HEK293T (cell line): ENCODE data around the gene NSD1.

Experiments used
- ARNT ChIP-seq: fragments of 450-650 bp; IDR thresholded peaks from 2 replicates; pipeline ENCODE4 v1.6.1; 2017; ENCODE audit warnings: mild to moderate bottlenecking
- FOXA1 ChIP-seq: fragments of 450-650 bp; IDR thresholded peaks from 2 replicates; pipeline ENCODE4 v1.6.1; 2016; ENCODE audit warnings: mild to moderate bottlenecking
- HDGF ChIP-seq: fragments of 450-650 bp; IDR thresholded peaks from 2 replicates; pipeline ENCODE4 v1.6.1; 2017; ENCODE audit warnings: antibody characterized with exemption, borderline replicate concordance
- TF ChIP-seq, protein P1 (sequence below): fragments of 450-650 bp; IDR thresholded peaks from 2 replicates; pipeline ENCODE4 v1.6.1; 2016

DNA sequence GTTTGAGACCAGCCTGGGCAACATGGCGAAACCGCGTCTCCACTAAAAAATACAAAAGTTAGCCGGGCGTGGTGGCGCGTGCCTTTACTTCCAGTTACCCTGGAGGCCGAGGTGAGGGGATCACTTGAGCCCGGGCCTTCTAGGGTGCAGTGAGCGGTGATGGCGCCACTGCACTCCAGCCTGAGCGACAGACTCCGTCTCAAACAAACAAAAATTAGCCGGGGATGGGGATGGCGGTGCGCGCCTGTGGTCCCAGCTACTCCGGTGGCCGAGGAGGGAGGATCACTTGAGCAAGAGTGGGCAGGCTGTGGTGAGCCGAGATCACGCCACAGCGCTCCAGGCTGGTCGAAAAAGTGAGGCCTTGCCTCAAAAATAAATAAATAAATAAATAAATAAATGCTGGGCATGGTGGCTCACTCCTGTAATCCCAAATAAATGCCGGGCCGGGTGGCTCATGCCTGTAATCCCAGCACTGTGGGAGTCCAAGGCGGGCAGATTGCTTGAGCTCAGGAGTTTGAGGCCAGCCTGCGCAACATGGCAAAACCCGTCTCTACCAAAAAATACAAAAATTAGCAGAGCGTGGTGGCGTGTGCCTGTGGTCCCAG lies 16.0 kb upstream of the NSD1 start:
- TF ChIP-seq FOXA1: no peak
- TF ChIP-seq HDGF: no peak
- no peak for TF ChIP-seq ARNT
- TF ChIP-seq, protein P1, sequence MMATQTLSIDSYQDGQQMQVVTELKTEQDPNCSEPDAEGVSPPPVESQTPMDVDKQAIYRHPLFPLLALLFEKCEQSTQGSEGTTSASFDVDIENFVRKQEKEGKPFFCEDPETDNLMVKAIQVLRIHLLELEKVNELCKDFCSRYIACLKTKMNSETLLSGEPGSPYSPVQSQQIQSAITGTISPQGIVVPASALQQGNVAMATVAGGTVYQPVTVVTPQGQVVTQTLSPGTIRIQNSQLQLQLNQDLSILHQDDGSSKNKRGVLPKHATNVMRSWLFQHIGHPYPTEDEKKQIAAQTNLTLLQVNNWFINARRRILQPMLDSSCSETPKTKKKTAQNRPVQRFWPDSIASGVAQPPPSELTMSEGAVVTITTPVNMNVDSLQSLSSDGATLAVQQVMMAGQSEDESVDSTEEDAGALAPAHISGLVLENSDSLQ: no peak
